DOHH2 (cell line): ENCODE data around the gene TBC1D16.

Experiments used
- H3F3A ChIP-seq: fragments of 200-600 bp; sonication (generic), shearing (Covaris generic); 2 replicates; pipeline ENCODE4 v1.6.0; 2016; ENCODE audit warnings: antibody characterized with exemption, mild to moderate bottlenecking; ENCODE audit not compliant: control insufficient read depth, insufficient read depth
- H3K27ac ChIP-seq: fragments of 200-600 bp; sonication (generic); 2 replicates; pipeline ENCODE4 v1.5.1; 2014; ENCODE audit warnings: low read depth, mild to moderate bottlenecking, low read length, moderate library complexity
- H3K27me3 ChIP-seq: fragments of 200-600 bp; sonication (generic); 2 replicates; pipeline ENCODE4 v1.6.1; 2014; ENCODE audit warnings: mild to moderate bottlenecking, low read length, mixed read lengths; ENCODE audit not compliant: control insufficient read depth
- H3K36me3 ChIP-seq: fragments of 200-600 bp; sonication (generic); 2 replicates; pipeline ENCODE4 v1.6.1; 2014; ENCODE audit warnings: mild to moderate bottlenecking, low read length, moderate library complexity, mixed read lengths; ENCODE audit not compliant: control insufficient read depth
- H3K4me1 ChIP-seq: fragments of 200-600 bp; sonication (generic); 2 replicates; pipeline ENCODE4 v1.6.1; 2014; ENCODE audit warnings: mild to moderate bottlenecking, low read length, mixed read lengths; ENCODE audit not compliant: control insufficient read depth
- H3K4me2 ChIP-seq: fragments of 200-600 bp; sonication (generic); 2 replicates; pipeline ENCODE4 v1.6.0; 2014; ENCODE audit warnings: mild to moderate bottlenecking, low read length, moderate library complexity
- H3K4me3 ChIP-seq: fragments of 200-600 bp; sonication (generic); 2 replicates; pipeline ENCODE4 v1.5.1; 2014; ENCODE audit warnings: mild to moderate bottlenecking, low read length, mixed read lengths
- H3K79me2 ChIP-seq: fragments of 200-600 bp; sonication (generic); 2 replicates; pipeline ENCODE4 v1.6.1; 2014; ENCODE audit warnings: mild to moderate bottlenecking, low read length, mixed read lengths; ENCODE audit not compliant: control insufficient read depth
- H3K9me2 ChIP-seq: fragments of 200-600 bp; sonication (generic); replicated peaks from 2 replicates; pipeline ENCODE4 v1.6.1; 2014; ENCODE audit warnings: mild to moderate bottlenecking, low read length, mixed read lengths; ENCODE audit not compliant: control insufficient read depth
- H3K9me3 ChIP-seq: fragments of 200-600 bp; sonication (generic); 2 replicates; pipeline ENCODE4 v1.6.1; 2014; ENCODE audit warnings: antibody characterized with exemption, low read length, mixed read lengths; ENCODE audit not compliant: control insufficient read depth, insufficient read depth
- H4K20me1 ChIP-seq: fragments of 200-600 bp; sonication (generic); 2 replicates; pipeline ENCODE4 v1.6.0; 2014; ENCODE audit warnings: low read depth, mild to moderate bottlenecking, antibody characterized with exemption, low read length, moderate library complexity; ENCODE audit not compliant: control insufficient read depth, insufficient read depth
- CTCF ChIP-seq: fragments of 200-600 bp; sonication (generic); IDR thresholded peaks from one replicate; pipeline ENCODE4 v1.5.1; 2014; ENCODE audit warnings: antibody characterized with exemption, mild to moderate bottlenecking, low read depth, low read length; ENCODE audit not compliant: poor library complexity, severe bottlenecking
- EZH2phosphoT487 ChIP-seq: fragments of 200-600 bp; sonication (generic); IDR thresholded peaks from 2 replicates; pipeline ENCODE4 v1.6.1; 2017; ENCODE audit warnings: borderline replicate concordance, mild to moderate bottlenecking, antibody characterized with exemption, low read length, moderate library complexity, mixed read lengths

Gene TBC1D16

GRCh38 chr17:80011989-80012555, 23.6 kb downstream of the TBC1D16 start:
- Histone ChIP-seq H3K36me3 (no peaks in the 10 kb centered on the region), H3K79me2 (no peaks in the 10 kb centered on the region), H3K9me3 (no peaks in the 10 kb centered on the region), H3K9me2 (no peaks in the 10 kb centered on the region), H3K4me2 (no peak overlapping the region), H3K27me3 (no peaks in the 10 kb centered on the region), H3F3A (no peaks in the 10 kb centered on the region), H3K27ac (no peak overlapping the region), H3K4me1 (no peaks in the 10 kb centered on the region), H3K4me3 (no peak overlapping the region), H4K20me1 (no peaks in the 10 kb centered on the region)
- no peak for TF ChIP-seq CTCF
- TF ChIP-seq EZH2phosphoT487 = no peak

GRCh38 chr17:80010283-80010858, 25.3 kb downstream of the TBC1D16 start:
- Histone ChIP-seq H3K4me3 (no peak overlapping the region), H4K20me1 (no peaks in the 10 kb centered on the region), H3K4me2 (no peak overlapping the region), H3K4me1 (no peaks in the 10 kb centered on the region), H3K9me2 (no peaks in the 10 kb centered on the region), H3K79me2 (no peaks in the 10 kb centered on the region), H3F3A (no peaks in the 10 kb centered on the region), H3K9me3 (no peaks in the 10 kb centered on the region), H3K27ac (no peak overlapping the region), H3K36me3 (no peaks in the 10 kb centered on the region), H3K27me3 (no peaks in the 10 kb centered on the region)
- no peak for TF ChIP-seq EZH2phosphoT487
- no peak for TF ChIP-seq CTCF

- no peak overlapping the region for H3K27ac ChIP-seq
- no peaks in the 10 kb centered on the region for H4K20me1 ChIP-seq
- no peak overlapping the region for H3K4me3 ChIP-seq
- no peaks in the 10 kb centered on the region for H3K27me3 ChIP-seq
- H3K4me2 ChIP-seq = no peak overlapping the region
- no peaks in the 10 kb centered on the region for H3F3A ChIP-seq
- H3K36me3 ChIP-seq = no peaks in the 10 kb centered on the region
- TF ChIP-seq CTCF (no peak), EZH2phosphoT487 (no peak)
- no peaks in the 10 kb centered on the region for H3K9me2 ChIP-seq
- H3K4me1 ChIP-seq = no peaks in the 10 kb centered on the region
- H3K79me2 ChIP-seq = no peaks in the 10 kb centered on the region
- H3K9me3 ChIP-seq = no peaks in the 10 kb centered on the region
Observed at GRCh38 chr17:80009391-80010282, 26.0 kb downstream of the TBC1D16 start.
